Fibroblast of lung (primary cell): ENCODE data around the gene KIAA1328. TPM values are rescaled to one million over a fixed set of nuclear protein-coding genes. Genes with fewer than 3 reads are reported as not detected.

ENCODE experiments used
- DNase-seq, 2 donors: peaks; one replicate each; pipeline versions ENCODE4 v3.0.0 to v3.0.0-alpha.2; 2010; ENCODE audit warnings: low read depth in 2 of 2
- H2AFZ ChIP-seq: 2 replicates; pipeline ENCODE4 v1.5.1; 2012; ENCODE audit warnings: low read length, control low read depth, inconsistent platforms
- H3K27ac ChIP-seq: 2 replicates; pipeline ENCODE4 v1.5.1; 2011; ENCODE audit warnings: low read length, control low read depth; ENCODE audit not compliant: insufficient read depth
- H3K27me3 ChIP-seq: 2 replicates; pipeline ENCODE4 v1.5.1; 2011; ENCODE audit warnings: mild to moderate bottlenecking, low read length; ENCODE audit not compliant: control insufficient read depth, insufficient read depth
- H3K36me3 ChIP-seq: 2 replicates; pipeline ENCODE4 v1.5.1; 2011; ENCODE audit warnings: low read length; ENCODE audit not compliant: control insufficient read depth, insufficient read depth
- H3K4me1 ChIP-seq: 2 replicates; pipeline ENCODE4 v1.5.1; 2011; ENCODE audit warnings: low read length; ENCODE audit not compliant: control insufficient read depth, insufficient read depth; ENCODE audit errors: extremely low read depth
- H3K4me2 ChIP-seq: 2 replicates; pipeline ENCODE4 v1.5.1; 2011; ENCODE audit warnings: low read length, control low read depth; ENCODE audit not compliant: insufficient read depth; ENCODE audit errors: extremely low read depth
- H3K4me3 ChIP-seq, 4 experiments: fragments of 200-600 bp in 1 of 4; sonication (generic) in 1 of 4; replicated peaks in 1 of 4; 2 replicates each; pipeline ENCODE4 v1.5.1; 2011 to 2016; ENCODE audit warnings: low read length in 4 of 4, low read depth in 3 of 4, mild to moderate bottlenecking in 3 of 4, control low read depth in 2 of 4, inconsistent platforms in 1 of 4, mixed read lengths in 1 of 4; ENCODE audit not compliant: insufficient read depth in 1 of 4; ENCODE audit errors: control extremely low read depth in 1 of 4
- H3K79me2 ChIP-seq: 2 replicates; pipeline ENCODE4 v1.5.1; 2012; ENCODE audit warnings: mild to moderate bottlenecking, low read length, inconsistent platforms; ENCODE audit not compliant: control insufficient read depth, insufficient read depth
- H3K9ac ChIP-seq: 2 replicates; pipeline ENCODE4 v1.5.1; 2011; ENCODE audit warnings: mild to moderate bottlenecking, low read length, control low read depth; ENCODE audit not compliant: insufficient read depth
- H3K9me3 ChIP-seq: 2 replicates; pipeline ENCODE4 v1.5.1; 2012; ENCODE audit warnings: low read depth, low read length; ENCODE audit not compliant: control insufficient read depth, insufficient read depth
- H4K20me1 ChIP-seq: 2 replicates; pipeline ENCODE4 v1.5.1; 2011; ENCODE audit warnings: low read length; ENCODE audit not compliant: control insufficient read depth, insufficient read depth; ENCODE audit errors: extremely low read depth
- CTCF ChIP-seq, 2 donors: IDR thresholded peaks in 1 of 2; conservative IDR thresholded peaks in 1 of 2; 1 replicate in 1 of 2; 2 replicates in 1 of 2; pipeline ENCODE4 v1.5.1; 2011 to 2012; ENCODE audit warnings: low read length in 2 of 2, control low read depth in 1 of 2, inconsistent platforms in 1 of 2, low read depth in 1 of 2, mild to moderate bottlenecking in 1 of 2
- EZH2 ChIP-seq: IDR thresholded peaks from 2 replicates; pipeline ENCODE4 v1.5.1; 2012; ENCODE audit warnings: low read length, control low read depth, mild to moderate bottlenecking; ENCODE audit errors: missing control alignments
- polyA plus RNA-seq, 2 donors: library from polyadenylated mRNA; depleted of rRNA in 1 of 2; stranded (reverse) in 1 of 2; unstranded in 1 of 2; fragments of >200 nt; gene quantifications; 2 replicates each; pipeline ENCODE4 v1.2.1, GENCODE V29; 2011 to 2012; ENCODE audit warnings: missing spikeins in 1 of 2
- total RNA-seq: library from RNA; depleted of rRNA; stranded (reverse); fragments of >200 nt; gene quantifications from 2 replicates; pipeline ENCODE4 v1.2.1, GENCODE V29; 2014

KIAA1328 gene
- total and polyA plus RNA-seq, 2 donors (not counting 1 experiment from before 2014, with no cell fraction given): 4.3 to 4.5 TPM

GRCh38 chr18:37182340-37183135 is 353.6 kb downstream of the KIAA1328 start:
- no peak for TF ChIP-seq EZH2
- no peak for TF ChIP-seq CTCF (conservative IDR thresholded peaks at IDR 0.05 in 1 of 2, IDR thresholded peaks at IDR 0.05 in 1 of 2; ENCODE audit: low read depth in 1 of 2, low read length in 2 of 2)
- no peaks in the 10 kb centered on the region for H3K79me2 ChIP-seq
- H3K4me2 ChIP-seq: no peak overlapping the region
- no peak overlapping the region for H3K4me3 ChIP-seq
- no peaks in the 10 kb centered on the region for H4K20me1 ChIP-seq
- no peak overlapping the region for H2AFZ ChIP-seq
- no peaks in the 10 kb centered on the region for H3K4me1 ChIP-seq
- H3K27ac ChIP-seq: no peak overlapping the region
- no peak for DNase-seq
- no peaks in the 10 kb centered on the region for H3K27me3 ChIP-seq
- no peaks in the 10 kb centered on the region for H3K36me3 ChIP-seq
- no peaks in the 10 kb centered on the region for H3K9me3 ChIP-seq
- H3K9ac ChIP-seq: no peak overlapping the region

GRCh38 chr18:37184209-37184868 is 355.4 kb downstream of the KIAA1328 start:
- H3K79me2 ChIP-seq: no peaks in the 10 kb centered on the region
- H3K4me1 ChIP-seq: no peaks in the 10 kb centered on the region
- no peaks in the 10 kb centered on the region for H3K36me3 ChIP-seq
- no peaks in the 10 kb centered on the region for H3K27me3 ChIP-seq
- no peak overlapping the region for H2AFZ ChIP-seq
- H3K4me3 ChIP-seq: no peak overlapping the region
- DNase-seq: no peak
- no peak overlapping the region for H3K27ac ChIP-seq
- no peak for TF ChIP-seq CTCF (conservative IDR thresholded peaks at IDR 0.05 in 1 of 2, IDR thresholded peaks at IDR 0.05 in 1 of 2; ENCODE audit: low read depth in 1 of 2, low read length in 2 of 2)
- no peak for TF ChIP-seq EZH2
- no peak overlapping the region for H3K9ac ChIP-seq
- no peak overlapping the region for H3K4me2 ChIP-seq
- H3K9me3 ChIP-seq: no peaks in the 10 kb centered on the region
- no peaks in the 10 kb centered on the region for H4K20me1 ChIP-seq

- no peak overlapping the region for H3K4me3 ChIP-seq
- H3K4me2 ChIP-seq: no peak overlapping the region
- TF ChIP-seq CTCF (conservative IDR thresholded peaks at IDR 0.05 in 1 of 2, IDR thresholded peaks at IDR 0.05 in 1 of 2; ENCODE audit: low read depth in 1 of 2, low read length in 2 of 2) (no peak), EZH2 (no peak)
- no peaks in the 10 kb centered on the region for H3K79me2 ChIP-seq
- no peak overlapping the region for H3K9ac ChIP-seq
- H3K4me1 ChIP-seq: no peaks in the 10 kb centered on the region
- no peaks in the 10 kb centered on the region for H4K20me1 ChIP-seq
- DNase-seq: peak in 1 of 2 donors; percentile 42
- no peak overlapping the region for H2AFZ ChIP-seq
- H3K27me3 ChIP-seq: no peaks in the 10 kb centered on the region
- no peak overlapping the region for H3K27ac ChIP-seq
- no peaks in the 10 kb centered on the region for H3K36me3 ChIP-seq
- H3K9me3 ChIP-seq: no peaks in the 10 kb centered on the region
These were observed 359.3 kb downstream of the KIAA1328 start for GRCh38 chr18:37188016-37188791.
